Measurements from ENCODE around the gene SLC44A4.
A peak's percentile ranks its signal among the peaks of the same experiment; 100 is the strongest.
"Not testable (repeated sequence)": the region's sequence is repeated elsewhere in the genome, so short reads cannot be mapped to it uniquely, and the experiment has no call there.

SLC44A4 gene

DNA sequence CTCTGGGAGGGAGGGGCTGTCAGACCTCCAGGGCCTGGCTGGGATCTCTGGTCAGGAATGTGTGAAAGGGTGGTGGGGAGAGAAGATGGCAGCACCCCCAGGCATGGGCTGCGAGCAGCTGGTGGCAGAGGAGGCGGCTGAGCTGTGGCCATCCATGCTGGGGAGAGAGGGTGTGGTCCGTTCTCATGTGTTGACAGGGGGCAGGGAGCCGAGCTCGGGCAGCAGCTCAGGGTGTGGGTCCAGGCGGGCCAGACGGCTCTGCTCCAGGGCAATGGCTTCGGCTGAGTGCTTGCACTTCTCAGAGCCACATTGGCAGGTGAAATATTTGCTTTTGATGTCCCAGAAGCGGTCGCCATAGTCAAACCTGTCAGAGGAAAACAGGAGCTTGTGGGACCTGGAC is 1.1 kb upstream of the SLC44A4 start:
- no peak for DNase-seq (ENCODE audit: low spot score)

DNA sequence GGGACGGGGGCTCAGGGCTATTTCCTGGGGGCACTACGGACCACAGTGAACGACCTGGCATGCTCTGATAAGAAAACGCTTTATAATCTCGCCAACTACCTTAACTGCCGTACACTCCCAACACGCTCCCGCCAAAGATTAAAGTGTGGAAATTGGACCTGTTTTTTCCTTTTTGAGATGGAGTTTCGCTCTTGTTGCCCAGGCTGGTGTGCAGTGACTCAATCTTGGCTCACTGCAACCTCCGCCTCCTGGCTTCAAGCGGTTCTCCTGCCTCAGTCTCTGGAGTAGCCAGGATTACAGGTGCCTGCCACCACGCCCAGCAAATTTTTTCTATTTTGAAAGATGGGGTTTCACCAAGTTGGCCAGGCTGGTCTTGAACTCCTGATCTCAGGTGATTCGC is 346 bp upstream of the SLC44A4 start:
- DNase-seq (ENCODE audit: low spot score) = no peak

DNA sequence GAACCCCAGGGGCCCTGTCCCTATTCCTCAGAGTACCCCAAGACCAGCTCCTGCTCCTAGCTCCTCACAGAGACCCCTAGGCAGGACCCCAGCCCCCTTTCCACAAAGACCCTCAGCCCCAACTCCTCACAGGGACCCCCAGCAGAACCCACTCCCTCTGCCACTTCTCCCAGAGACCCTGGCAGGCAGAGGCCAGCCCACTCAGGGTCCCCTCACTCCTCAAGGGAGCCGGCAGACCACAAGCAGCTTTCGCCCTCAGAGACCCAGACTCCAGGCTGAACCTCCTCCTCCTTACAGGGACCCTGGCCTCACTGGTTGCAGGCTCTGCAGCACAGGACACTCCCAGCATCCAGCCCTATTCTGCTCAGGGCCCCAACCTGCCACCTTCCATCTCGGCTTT is 575 bp downstream of the SLC44A4 start:
- no peak for DNase-seq (ENCODE audit: low spot score)

DNA sequence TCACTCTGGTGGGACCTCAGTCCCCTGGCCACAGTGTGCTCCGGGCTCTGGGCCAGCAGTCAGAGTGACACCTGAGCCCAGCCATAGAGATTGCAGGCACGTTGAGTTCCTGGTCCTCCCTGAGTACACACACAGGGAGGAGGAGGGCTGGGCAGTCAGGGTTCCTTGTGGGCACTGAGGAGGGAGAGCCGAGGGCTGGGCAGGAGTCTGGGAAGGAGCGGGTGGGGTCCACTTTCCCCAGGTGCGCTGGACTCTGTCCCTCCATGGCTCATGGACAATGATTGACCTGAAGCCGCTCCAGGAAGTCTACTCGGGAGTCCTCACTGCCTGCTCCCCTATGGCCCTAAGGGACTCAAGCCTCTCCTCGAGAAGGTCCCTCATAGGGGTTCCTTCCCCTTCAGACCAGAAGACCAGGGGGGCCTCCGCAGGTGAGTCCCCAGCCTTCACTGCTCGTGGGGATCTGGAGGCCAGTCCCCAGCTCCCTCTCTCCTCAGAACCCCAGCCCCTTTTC is 1.1 kb downstream of the SLC44A4 start:
- DNase-seq (ENCODE audit: low spot score) = peak; percentile 59

DNA sequence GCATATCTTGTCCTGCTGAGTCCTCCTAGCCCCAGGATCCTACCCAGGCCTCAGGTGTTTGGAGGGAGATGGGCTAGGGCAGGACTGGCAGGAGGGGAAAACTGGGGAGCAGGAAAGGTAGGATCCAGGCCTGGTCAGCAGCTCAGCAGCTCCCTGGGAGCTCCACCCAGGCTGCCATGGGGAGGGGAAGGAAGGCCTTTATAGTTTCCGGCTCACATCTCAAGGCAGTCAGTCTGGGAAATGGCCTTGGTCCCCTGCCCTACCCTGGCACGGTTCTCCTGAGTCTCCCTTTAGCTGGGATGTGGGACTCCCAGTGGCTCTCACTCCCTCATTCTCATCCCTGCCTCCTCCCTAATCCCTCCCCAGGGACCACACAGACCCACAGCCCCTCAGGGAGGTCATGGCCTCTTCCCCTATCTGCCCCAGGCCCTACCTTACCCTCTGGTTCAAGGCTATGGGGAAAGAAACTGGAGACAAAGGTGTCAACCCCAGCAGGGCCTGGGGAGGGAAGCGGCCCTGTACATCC is 1.6 kb downstream of the SLC44A4 start:
- no peak for DNase-seq (ENCODE audit: low spot score)

DNA sequence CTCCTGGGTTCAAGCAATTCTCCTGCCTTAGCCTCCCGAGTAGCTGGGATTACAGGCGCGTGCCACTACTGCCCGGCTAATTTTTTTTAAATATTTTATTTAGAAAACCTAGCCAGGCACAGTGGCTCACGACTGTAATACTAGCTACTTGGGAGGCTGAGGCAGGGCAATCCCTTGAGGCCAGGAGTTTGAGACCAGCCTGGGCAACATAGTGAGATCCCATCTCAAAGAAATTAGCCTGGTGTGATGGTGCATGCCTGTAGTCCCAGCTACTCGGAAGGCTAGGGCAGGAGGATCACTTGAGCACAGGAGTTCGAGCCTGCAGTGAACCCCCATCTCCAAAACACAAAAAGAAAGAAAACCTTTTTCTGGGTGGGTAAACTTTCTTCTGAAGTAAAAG is 2.4 kb downstream of the SLC44A4 start:
- no peak for DNase-seq (ENCODE audit: low spot score)

DNA sequence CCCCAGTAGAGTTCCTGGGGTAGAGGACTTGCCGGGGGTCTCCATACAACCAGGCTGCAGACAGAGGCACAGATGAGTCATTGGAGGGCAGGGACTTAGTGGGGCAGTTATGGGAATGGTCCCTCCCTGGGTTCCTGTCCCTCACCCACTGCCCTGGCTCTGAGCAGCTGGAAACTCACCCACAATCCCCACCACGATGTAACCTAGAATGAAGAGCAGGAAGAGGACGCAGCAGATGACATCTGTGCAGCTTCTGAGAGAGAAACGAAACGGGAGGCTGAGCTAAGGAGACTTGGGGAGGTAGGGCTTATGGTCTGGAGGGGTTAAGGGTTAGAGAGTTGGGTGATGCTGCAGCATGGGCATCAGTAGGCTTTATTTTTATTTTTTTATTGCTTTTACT is 2.9 kb downstream of the SLC44A4 start:
- no peak for DNase-seq (ENCODE audit: low spot score)

DNA sequence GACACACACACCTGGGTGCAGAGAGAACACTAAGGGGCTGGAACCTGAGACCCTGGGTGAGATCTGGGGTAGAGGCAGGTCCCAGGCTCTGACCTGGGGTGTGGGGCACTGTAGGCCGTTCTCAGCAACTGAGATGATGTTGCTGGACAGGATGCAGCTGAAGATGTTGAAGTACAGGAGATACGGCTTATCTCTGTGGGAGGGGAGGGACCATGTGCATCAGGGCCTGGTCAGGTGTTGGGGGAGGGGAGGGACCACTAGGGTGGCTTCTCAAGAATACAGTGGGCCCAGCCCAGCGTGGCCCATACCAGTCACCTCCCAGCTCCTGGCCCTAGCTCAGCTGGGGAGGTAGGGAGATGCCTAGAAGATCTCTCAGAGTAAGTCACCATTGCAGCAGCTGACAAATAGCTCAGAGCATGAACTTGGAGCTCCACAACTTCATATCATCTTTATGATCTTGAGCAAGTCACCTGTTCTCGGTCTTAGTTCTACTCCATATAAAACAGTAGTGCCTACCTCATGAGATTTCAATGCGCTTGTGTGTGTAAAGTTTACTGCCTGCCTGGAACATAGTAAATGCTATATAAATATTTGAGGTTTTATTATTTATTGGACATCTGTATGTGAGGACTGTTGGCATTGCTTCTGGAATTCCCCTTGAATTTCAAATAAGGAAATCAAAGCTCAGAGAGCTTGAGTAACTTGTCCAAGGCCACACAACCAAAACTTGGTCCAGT is 3.8 kb downstream of the SLC44A4 start:
- DNase-seq (ENCODE audit: low spot score) = no peak

DNA sequence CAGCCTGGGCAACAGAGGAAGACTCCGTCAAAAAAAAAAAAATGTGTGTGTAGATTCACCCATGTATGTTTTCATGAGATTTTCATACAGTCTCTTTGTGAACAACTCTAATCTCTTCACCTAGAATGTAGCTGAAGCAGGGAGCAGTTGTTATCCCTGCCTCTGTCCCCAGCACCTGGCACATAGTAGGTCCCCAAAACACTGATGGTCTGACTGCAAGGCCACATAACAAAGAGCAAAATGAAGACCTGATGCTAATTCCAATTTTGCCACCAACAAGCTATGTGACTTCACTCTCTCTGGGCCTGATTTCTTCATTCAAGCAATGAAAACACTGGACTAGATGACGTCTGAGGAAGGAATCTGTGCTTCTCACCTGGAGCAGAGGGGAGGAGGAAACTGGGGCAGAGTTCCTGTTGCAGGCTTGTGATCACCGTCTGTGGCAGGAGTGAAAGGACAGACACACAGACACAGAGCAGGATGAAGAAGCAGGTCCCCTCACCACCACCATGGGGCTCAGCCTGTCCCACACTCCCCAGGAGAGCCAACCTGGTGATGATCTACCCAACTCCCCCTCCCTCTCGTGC is 4.6 kb downstream of the SLC44A4 start:
- no peak for DNase-seq (ENCODE audit: low spot score)

DNA sequence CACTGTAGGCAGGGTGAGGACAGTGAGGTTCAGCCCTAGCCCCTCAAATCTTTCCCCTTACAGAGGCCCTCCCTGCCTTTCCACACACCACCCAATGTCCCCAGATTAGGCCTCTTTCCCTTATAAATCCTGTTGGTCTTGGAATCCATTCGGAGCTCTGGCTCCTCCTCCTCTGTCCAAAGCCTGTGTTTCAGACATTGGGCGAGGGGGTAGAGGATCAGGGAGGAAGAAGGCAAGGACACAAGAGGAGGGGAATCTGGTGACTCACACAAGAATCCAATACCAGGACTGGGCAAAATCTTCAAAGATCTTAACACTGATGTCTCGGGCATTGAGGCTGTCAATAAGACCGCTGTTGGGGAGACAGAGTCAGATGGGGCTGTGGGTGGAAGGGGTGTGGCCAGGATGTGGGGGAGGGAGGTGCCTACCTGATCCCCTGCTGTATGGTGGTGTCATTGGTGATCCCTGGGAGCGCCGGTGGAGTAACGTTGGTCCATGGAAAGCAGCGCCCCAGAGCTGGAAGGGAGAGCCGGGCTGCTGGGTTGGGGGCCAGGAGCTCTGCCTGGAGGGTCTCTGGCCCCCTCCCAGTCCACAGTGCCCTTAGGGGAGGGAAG is 7.6 kb downstream of the SLC44A4 start:
- no peak for DNase-seq (ENCODE audit: low spot score)

DNA sequence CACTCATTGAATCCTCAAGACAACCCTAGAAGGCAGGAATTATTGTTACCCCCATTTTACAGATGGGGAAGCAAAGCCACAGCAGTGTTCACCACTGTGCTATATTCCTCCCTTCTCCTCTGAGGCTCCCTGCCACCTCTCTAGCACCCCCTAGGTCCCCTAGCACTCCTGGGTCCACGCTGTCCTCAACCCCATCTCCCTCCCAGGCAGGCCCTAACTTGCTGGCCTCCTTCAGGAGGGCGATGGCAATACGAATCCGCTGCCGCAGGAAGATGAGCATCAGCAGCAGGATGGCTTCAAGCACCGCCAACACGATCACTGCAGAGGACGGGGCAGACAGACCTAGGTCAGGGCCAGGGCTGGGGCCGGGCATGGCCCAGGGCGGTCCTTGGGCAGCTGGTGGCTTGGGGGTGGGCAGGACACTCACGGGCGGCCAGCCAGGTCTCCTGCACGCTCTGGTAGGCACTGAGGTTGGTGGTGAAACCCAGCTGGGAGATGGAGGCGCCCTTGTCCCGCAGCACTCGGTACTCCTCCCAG is 8.3 kb downstream of the SLC44A4 start:
- no peak for DNase-seq (ENCODE audit: low spot score)

DNA sequence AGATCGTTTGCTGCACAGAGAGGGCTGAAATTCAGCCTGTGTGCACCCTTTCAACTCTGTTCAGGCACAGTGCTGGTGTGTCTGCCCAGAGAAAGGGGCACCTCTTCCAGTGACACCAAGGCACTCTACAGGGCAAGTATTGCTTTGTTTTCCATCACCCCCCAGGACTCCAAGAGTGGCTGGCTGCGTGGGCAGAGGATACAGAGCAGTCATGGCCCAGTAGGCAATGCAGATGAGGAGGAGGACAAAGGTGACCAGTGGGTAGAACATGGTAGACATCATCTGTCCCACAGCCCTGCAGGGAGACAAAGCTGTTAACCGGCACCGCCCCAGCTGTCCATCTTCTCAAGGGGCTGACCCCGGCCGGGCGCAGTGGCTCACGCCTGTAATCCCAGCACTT is 9.5 kb downstream of the SLC44A4 start:
- DNase-seq (ENCODE audit: low spot score) = no peak

DNA sequence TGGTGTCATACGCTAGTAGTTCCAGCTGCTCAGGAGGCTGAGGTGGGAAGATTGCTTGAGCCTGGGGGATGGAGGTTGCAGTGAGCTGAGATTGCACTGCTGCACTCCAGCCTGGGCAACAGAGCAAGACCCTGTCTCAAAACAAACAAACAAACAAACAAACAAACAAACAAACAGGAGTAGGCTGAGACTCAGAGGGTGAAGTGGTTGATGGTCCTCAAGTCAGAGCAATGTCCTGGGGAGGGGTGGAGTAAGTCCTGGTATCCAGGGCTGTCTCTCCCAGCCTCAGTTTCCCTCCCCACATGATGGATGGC is 10.2 kb downstream of the SLC44A4 start:
- not testable (repeated sequence) for DNase-seq (ENCODE audit: low spot score)

DNA sequence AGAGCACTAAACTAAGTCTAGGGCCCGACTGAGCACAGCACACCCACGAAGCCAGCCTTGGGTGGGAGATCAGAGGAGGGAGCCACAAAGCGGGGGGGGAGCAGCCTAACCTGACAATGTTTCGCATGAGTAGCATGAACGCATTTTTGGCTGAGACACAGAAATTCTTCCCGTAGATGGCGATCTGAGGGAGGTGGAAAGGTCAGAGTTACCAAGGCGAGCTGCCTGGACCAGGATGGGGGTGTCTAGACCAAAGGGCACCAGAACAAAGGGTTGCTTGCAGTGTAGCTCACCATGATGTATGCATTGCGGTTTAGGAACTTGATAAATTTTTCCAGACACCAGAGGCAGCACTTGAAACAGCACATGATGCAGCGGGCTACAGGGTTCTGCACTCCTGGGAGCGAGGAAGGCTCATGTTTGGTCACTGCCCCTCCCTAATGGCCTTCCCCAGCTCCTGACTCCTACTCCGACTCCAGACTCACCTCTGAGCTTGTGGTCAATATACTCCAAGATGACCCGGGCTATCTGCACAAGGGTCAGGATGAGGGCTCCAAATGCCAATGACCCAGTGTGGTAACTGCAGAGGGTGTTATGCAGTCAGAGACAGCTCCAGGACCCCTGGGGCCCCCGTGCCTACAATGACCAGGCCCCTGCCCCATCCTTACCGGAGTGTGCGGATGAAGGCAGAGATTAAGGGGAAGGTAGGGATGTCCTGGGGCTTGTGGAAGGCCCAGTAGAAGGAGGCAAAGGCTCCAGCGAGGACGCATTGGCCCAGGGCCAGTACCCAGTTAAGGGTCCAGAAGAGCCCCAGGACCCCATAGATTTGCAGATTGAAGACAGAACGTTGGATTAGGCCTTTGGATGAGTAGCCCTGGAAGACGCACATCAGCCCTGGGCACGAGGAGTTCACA is 13.3 kb downstream of the SLC44A4 start:
- DNase-seq (ENCODE audit: low spot score) = no peak

DNA sequence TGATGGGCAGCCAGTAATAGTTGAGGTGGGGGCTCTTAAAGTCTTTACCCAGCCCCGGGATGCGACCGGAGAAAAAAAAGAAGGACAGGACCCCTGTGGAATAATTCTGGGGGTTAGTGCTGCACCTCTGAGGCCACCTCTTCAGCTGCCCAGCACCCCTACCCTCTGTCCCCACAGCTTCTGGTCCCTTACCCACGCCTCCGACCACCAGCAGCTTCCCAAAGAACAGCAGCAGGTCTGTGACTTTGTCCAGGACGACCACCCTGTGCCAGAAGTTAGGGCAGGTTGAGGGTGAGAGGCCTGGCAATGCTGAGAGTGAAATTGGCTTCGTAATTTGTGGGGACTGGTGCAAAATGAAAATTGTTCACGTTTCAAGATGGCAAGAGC is 14.0 kb downstream of the SLC44A4 start:
- DNase-seq (ENCODE audit: low spot score) = no peak

DNA sequence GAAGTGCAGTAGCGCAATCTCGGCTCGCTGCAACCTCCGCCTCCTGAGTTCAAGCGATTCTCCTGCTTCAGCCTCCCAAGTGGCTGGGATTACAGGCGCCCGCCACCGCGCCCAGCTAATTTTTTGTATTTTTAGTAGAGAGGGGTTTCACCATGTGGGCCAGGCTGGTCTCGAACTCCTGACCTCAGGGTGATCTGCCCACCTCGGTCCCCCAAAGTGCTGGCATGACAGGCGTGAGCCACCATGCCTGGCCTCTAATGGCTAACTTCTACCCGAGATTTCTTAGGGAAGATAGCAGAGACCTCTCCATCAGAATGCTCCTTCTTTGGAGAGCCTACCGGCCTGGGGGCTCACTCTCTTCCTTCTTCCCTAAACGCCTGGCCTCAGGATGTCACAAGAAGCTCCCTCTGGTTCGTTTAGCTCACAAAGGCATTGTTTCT is 14.7 kb downstream of the SLC44A4 start:
- not testable (repeated sequence) for DNase-seq (ENCODE audit: low spot score)

DNA sequence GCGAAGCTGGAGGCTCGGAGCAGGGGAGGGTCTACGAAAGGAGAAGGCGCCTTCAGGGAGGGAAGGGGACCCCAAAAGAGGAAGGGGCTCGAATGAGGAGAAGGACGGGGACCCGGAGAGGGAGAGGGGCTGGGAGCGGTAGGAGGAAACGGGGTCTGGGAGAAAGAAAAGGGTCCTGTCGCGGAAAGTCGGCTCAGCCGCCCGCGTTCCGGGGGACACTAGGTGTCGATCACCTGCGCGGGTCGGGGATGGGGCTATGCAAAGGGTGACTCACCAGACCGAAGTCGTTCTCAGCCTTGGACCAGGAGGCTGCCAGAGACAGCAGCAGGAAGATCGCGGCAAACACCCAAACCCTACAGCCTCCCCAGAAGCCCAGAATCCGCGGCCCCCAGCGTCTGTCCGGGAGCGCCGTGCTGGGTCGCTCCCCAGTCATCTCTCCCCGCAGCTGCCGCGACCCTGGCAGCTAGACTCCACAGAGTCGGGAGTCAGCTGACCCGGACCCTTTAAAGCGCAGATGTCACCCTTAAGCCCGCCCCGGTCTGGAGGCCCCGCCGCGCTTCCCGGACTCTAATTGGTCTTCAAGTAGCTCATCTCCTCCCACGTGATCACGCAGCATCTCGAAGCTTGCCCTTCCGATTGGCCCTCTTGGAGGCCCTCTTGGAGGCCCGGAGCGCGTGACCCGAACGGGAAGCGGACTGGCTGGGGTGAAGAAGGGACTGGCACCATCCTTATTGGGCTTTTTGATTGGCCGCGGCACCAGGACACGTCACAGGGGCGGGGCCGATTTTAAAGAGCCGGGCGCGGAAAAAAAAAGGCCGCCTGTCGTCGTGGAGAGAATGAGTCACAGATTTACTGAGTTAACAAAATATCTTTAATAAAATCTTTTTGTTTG is 16.2 kb downstream of the SLC44A4 start, which contains the start of gene NEU1:
Gene NEU1 (minus strand): TSS at position 478 of the 892 bp plus-strand sequence. CDS start 45 bp downstream, at position 433.
- DNase-seq (ENCODE audit: low spot score) = peak; percentile 100

DNA sequence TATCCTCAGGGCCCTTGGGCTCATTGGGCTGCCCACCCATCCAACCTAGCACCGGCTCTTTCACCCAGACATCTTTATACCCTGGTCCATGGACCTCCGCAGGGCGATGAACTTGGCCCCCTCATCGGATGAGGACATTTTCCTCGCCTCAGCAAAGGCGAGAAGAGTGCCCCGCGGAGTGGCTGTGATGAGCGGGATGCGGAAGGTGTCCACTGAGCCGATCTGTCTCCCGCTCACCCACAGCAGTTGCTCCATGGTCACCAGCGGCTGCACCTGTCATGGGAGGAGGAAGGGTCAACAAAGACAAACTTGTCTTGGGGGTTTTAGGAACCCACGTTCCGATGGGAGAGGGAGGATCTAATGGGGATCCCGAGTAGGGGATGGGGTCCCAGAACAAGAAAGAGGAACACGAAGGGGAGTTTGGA is 16.9 kb downstream of the SLC44A4 start:
- no peak for DNase-seq (ENCODE audit: low spot score)

DNA sequence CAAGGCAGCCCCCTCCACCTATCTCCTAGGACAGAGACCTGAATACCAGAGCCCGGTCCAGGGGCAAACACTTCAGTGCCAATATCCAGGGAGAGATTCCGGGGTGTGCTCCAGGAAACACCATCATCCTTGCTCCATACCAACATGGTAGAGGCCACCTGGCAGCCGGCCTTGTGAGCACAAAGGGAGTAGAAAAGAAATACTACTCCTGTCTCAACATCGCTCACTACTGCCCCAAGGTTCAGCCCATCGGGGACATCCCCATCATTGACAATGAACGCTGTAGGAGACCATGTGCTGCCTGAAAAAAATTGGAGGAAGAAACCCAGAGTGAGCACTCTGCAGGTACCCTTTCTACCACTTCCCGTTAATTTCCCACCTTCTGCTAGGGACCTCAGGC is 17.6 kb downstream of the SLC44A4 start:
- DNase-seq (ENCODE audit: low spot score) = no peak

DNA sequence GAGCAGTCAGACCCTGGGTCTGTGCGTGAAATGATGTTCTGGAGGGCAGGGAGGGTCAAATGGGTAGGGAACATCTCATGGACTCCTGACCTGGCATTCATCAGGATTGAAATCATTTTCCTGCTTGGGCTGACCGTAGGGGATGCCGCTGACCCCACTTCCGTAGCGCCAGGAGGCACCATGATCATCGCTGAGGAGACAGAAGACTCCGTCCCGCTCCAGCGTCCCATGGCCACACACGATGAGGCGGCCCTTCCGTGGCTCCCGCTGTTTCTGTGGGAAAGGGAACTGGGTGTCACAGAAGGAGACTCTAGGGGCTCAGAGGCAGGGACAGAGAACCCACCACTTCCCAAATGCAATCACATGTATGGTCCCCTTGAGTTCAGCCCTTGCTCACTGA is 18.4 kb downstream of the SLC44A4 start:
- DNase-seq (ENCODE audit: low spot score) = no peak

DNA sequence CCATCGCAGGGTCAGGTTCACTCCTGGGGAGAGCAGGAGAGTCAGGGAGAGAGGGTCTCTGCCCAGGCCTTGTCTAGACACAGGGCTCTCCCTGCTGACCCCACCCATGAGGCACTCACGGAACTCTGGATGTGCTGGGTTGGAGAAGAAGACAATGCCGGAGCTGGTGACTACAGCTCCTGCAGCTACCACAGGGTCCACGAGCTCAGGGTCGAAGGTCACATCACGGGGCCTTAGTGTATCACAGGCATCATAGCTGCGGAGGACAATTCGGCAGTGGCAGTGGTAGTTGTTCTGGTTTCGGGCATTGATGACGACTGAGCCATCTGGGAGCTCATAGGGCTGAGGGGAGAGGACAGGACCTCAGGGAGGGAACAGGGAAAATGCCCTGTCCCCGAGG is 18.9 kb downstream of the SLC44A4 start:
- no peak for DNase-seq (ENCODE audit: low spot score)
